HEK293 (cell line): Measurements from ENCODE around the gene MRPL20.

ENCODE experiments used
- CTCF ChIA-PET: fragments of 350-600 bp; formaldehyde crosslinking; extraction: SDS; loops from one replicate; lab custom pipeline; 2021; ENCODE audit warnings: antibody characterized with exemption; lab: Yijun Ruan, JAX
- POLR2A ChIA-PET: fragments of 300-600 bp; formaldehyde crosslinking; extraction: SDS; loops from one replicate; lab custom pipeline; 2020; ENCODE audit warnings: antibody characterized with exemption, inconsistent platforms; lab: Yijun Ruan, JAX
- H3K27ac ChIP-seq: fragments of 200-500 bp; sonication (Bioruptor generic); 2 replicates; pipeline ENCODE4 v1.5.1; 2014; ENCODE audit warnings: low read depth, low read length, control low read depth, inconsistent platforms; ENCODE audit errors: extremely low read depth
- H3K36me3 ChIP-seq, 2 experiments: fragments of 200-500 bp in 1 of 2; sonication (Bioruptor generic) in 1 of 2; 1 replicate in 1 of 2; 2 replicates in 1 of 2; pipeline ENCODE4 v1.5.1; 2014 to 2017; ENCODE audit warnings: inconsistent platforms in 2 of 2, low read length in 2 of 2; ENCODE audit not compliant: control insufficient read depth in 2 of 2, insufficient read depth in 1 of 2
- H3K4me1 ChIP-seq: fragments of 200-500 bp; sonication (Bioruptor generic); 2 replicates; pipeline ENCODE4 v1.5.1; 2014; ENCODE audit warnings: mild to moderate bottlenecking, low read length, inconsistent platforms; ENCODE audit not compliant: control insufficient read depth, insufficient read depth
- H3K4me3 ChIP-seq: 2 replicates; pipeline ENCODE4 v1.5.1; 2011; ENCODE audit warnings: low read depth, mild to moderate bottlenecking, control low read depth, low read length, moderate library complexity
- H3K9me3 ChIP-seq: fragments of 200-500 bp; sonication (Bioruptor generic); 2 replicates; pipeline ENCODE4 v1.5.1; 2014; ENCODE audit warnings: low read depth, low read length, inconsistent platforms; ENCODE audit not compliant: control insufficient read depth, insufficient read depth
- GLIS1 ChIP-seq: fragments of 450-650 bp; formaldehyde crosslinking; IDR thresholded peaks from 2 replicates; pipeline ENCODE4 v1.5.1; 2016; ENCODE audit warnings: missing biosample characterization, missing genetic modification characterization
- SETDB1 ChIP-seq: IDR thresholded peaks from one replicate; pipeline ENCODE4 v1.6.1; 2017; ENCODE audit warnings: mild to moderate bottlenecking, low read length, moderate library complexity, mixed read lengths; ENCODE audit not compliant: insufficient read length
- SP2 ChIP-seq: fragments of 450-650 bp; formaldehyde crosslinking; IDR thresholded peaks from 2 replicates; pipeline ENCODE4 v1.5.1; 2016; ENCODE audit warnings: missing biosample characterization, missing genetic modification characterization
- SP3 ChIP-seq: fragments of 450-650 bp; formaldehyde crosslinking; IDR thresholded peaks from 2 replicates; pipeline ENCODE4 v1.5.1; 2016; ENCODE audit warnings: missing biosample characterization, missing genetic modification characterization
- ZNF174 ChIP-seq: fragments of 450-650 bp; formaldehyde crosslinking; IDR thresholded peaks from 2 replicates; pipeline ENCODE4 v1.5.0; 2017; ENCODE audit warnings: missing biosample characterization, mild to moderate bottlenecking, missing genetic modification characterization
- ZNF335 ChIP-seq: fragments of 450-650 bp; formaldehyde crosslinking; conservative IDR thresholded peaks from 2 replicates; pipeline ENCODE4 v1.5.1; 2016; ENCODE audit warnings: missing biosample characterization, missing genetic modification characterization
- ZNF529 ChIP-seq: fragments of 450-650 bp; formaldehyde crosslinking; IDR thresholded peaks from 2 replicates; pipeline ENCODE4 v1.5.1; 2017; ENCODE audit warnings: missing genetic modification characterization, missing biosample characterization; ENCODE audit not compliant: insufficient replicate concordance
- ZNF555 ChIP-seq: fragments of 450-650 bp; formaldehyde crosslinking; conservative IDR thresholded peaks from 2 replicates; pipeline ENCODE4 v1.5.1; 2017; ENCODE audit warnings: missing biosample characterization, mild to moderate bottlenecking, missing genetic modification characterization, inconsistent platforms
- TF ChIP-seq, protein P1 (sequence below): fragments of 450-650 bp; formaldehyde crosslinking; IDR thresholded peaks from 2 replicates; pipeline ENCODE4 v1.5.1; 2016; ENCODE audit warnings: missing biosample characterization, missing genetic modification characterization, low read depth
- TF ChIP-seq, protein P2 (sequence below): fragments of 450-650 bp; formaldehyde crosslinking; IDR thresholded peaks from 2 replicates; pipeline ENCODE4 v1.5.1; 2016; ENCODE audit warnings: missing biosample characterization, missing genetic modification characterization, borderline replicate concordance
- TF ChIP-seq, protein P3 (sequence below): fragments of 450-650 bp; formaldehyde crosslinking; IDR thresholded peaks from 2 replicates; pipeline ENCODE4 v1.5.1; 2016; ENCODE audit warnings: missing biosample characterization, missing genetic modification characterization

The MRPL20 gene

DNA sequence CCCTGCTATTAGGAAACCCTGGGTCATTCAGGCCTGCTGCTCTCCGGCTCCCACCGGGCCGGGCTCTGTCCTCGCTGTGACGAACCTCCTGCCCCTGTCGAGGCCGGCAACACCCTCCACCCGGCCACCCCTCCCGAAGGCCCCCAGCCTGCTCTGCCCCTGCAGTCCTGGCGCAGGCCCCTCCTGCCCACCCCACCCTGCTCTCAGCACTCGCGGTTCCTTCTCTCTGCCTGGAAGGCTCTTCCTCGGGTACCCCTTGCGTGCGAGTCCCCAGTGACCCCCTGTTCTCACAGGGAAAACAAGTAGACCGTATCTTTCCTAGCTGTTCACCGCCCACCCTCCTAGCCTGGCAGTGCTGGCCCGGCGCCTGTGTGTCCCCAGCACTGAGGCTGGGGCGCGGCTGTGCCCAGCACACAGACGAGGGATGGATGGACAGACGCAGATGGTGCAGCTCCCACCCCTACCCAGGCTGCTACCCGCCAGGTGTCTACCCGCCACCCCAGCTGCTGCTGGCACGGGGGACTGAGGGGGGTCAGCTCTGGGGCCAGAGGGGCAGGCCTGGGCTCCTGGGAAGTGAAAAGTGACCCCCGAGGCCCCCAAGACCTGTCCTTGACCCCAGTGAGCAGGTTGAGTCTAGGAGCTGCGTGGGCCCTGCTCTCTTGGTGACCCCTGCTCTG is 25.3 kb upstream of the MRPL20 start (continued):
- TF ChIP-seq, protein P1, sequence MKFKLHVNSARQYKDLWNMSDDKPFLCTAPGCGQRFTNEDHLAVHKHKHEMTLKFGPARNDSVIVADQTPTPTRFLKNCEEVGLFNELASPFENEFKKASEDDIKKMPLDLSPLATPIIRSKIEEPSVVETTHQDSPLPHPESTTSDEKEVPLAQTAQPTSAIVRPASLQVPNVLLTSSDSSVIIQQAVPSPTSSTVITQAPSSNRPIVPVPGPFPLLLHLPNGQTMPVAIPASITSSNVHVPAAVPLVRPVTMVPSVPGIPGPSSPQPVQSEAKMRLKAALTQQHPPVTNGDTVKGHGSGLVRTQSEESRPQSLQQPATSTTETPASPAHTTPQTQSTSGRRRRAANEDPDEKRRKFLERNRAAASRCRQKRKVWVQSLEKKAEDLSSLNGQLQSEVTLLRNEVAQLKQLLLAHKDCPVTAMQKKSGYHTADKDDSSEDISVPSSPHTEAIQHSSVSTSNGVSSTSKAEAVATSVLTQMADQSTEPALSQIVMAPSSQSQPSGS: no peak
- TF ChIP-seq, protein P2, sequence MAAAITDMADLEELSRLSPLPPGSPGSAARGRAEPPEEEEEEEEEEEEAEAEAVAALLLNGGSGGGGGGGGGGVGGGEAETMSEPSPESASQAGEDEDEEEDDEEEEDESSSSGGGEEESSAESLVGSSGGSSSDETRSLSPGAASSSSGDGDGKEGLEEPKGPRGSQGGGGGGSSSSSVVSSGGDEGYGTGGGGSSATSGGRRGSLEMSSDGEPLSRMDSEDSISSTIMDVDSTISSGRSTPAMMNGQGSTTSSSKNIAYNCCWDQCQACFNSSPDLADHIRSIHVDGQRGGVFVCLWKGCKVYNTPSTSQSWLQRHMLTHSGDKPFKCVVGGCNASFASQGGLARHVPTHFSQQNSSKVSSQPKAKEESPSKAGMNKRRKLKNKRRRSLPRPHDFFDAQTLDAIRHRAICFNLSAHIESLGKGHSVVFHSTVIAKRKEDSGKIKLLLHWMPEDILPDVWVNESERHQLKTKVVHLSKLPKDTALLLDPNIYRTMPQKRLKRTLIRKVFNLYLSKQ (tag by site-specific recombination): no peak
- TF ChIP-seq ZNF529 (tag by site-specific recombination): no peak
- TF ChIP-seq ZNF555: no peak
- TF ChIP-seq, all 188 proteins: peak for 0

DNA sequence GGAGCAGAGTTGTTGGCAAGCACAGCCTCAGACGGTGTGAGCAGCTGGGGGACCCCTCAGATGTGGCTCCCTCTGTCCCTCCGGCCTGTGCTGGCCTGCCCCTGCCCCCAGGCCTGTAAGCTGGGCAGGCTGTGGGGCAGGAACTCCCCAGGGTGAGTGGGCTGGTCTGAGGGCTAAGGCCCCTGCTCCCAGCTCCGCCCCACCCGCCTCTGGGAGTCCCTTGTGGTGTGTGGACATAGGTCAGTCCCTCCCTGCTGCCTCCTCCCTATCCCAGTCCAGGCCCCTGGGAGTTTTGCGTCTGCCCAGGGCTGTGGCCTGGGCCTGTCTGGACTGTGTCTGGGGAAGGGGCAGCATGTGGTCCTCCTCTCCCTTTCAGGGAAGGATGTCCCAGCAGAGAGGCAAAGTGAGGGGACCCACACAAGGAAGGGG is 24.8 kb upstream of the MRPL20 start:
- H3K4me3 ChIP-seq: no peak overlapping the region
- CTCF ChIA-PET: no interaction called here
- TF ChIP-seq SP3 (tag by site-specific recombination) (peak; percentile 36), ZNF335 (tag by site-specific recombination) (peak; percentile 91), SP2 (tag by site-specific recombination) (peak; percentile 40), ZNF174 (no peak)
- H3K9me3 ChIP-seq: no peaks in the 10 kb centered on the region
- POLR2A ChIA-PET: no interaction called here
- 0 out of 2 replicates have a peak overlapping the region, but pooled peaks have one; percentile 27 for H3K27ac ChIP-seq
- H3K36me3 ChIP-seq: no peaks in the 10 kb centered on the region
- H3K4me1 ChIP-seq: no peaks in the 10 kb centered on the region

DNA sequence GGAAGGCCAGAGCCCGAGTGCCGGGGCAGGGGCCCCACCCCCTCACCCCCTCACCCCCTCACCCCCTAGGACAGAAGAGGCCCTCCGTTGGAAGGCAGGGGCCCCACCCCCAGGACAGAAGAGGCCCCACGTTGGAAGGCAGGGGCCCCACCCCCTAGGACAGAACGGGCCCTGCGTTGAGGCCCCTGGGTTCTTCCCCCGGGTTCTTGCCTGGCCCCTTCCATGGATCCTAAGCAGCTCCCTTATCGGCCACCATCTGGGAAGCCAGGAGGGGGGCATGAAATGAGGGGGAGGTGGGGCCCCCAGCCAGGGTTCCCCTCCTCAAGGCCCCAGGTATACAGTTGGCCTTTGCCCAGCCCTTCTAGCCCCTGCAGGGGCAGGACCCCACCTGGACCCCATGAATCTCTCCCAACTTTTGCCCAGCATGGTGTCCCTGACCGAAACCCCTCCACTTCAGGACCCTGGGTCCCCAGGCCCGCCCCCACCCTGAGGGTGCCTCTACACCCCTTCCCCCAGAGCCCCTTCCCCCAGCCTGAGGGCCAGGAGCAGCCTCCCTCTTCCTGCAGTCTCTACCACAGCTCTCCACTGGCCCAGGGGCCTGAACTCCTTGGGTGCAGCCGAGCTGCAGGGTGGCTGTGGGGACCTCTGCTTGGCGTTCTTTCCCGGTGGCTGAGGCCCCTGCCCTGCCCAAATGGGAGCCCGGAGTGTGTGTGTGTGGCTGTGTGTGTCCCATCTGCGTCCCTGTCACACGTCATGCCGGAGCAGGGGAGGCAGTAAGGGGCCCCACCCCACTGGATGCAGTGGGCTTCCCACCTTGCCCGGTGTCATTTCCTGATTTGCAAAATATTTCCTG is 24.1 kb upstream of the MRPL20 start:
- H3K27ac ChIP-seq: 0 out of 2 replicates have a peak overlapping the region, but pooled peaks have one; percentile 27
- CTCF ChIA-PET: no interaction called here
- H3K9me3 ChIP-seq: no peaks in the 10 kb centered on the region
- no peak for TF ChIP-seq SETDB1
- TF ChIP-seq, protein P3, sequence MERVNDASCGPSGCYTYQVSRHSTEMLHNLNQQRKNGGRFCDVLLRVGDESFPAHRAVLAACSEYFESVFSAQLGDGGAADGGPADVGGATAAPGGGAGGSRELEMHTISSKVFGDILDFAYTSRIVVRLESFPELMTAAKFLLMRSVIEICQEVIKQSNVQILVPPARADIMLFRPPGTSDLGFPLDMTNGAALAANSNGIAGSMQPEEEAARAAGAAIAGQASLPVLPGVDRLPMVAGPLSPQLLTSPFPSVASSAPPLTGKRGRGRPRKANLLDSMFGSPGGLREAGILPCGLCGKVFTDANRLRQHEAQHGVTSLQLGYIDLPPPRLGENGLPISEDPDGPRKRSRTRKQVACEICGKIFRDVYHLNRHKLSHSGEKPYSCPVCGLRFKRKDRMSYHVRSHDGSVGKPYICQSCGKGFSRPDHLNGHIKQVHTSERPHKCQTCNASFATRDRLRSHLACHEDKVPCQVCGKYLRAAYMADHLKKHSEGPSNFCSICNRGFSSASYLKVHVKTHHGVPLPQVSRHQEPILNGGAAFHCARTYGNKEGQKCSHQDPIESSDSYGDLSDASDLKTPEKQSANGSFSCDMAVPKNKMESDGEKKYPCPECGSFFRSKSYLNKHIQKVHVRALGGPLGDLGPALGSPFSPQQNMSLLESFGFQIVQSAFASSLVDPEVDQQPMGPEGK (tag by site-specific recombination): 0 out of 2 replicates have a peak, but pooled peaks have one; percentile 8
- no peak for TF ChIP-seq ZNF555
- TF ChIP-seq SP2 (tag by site-specific recombination): no peak
- TF ChIP-seq GLIS1 (tag by site-specific recombination): peak; percentile 29; the same call in 1 of the 2 replicates
- H3K4me3 ChIP-seq: no peak overlapping the region
- H3K4me1 ChIP-seq: no peaks in the 10 kb centered on the region
- no peaks in the 10 kb centered on the region for H3K36me3 ChIP-seq
- POLR2A ChIA-PET: no interaction called here
